Measurements from ENCODE around the gene NPW.
"Not testable (repeated sequence)": the region's sequence is repeated elsewhere in the genome, so short reads cannot be mapped to it uniquely, and the experiment has no call there.

NPW gene

GRCh38 chr16:2001456-2002355 is 17.9 kb upstream of the NPW start:
- no peak for DNase-seq (ENCODE audit: low read depth, low spot score)

DNA sequence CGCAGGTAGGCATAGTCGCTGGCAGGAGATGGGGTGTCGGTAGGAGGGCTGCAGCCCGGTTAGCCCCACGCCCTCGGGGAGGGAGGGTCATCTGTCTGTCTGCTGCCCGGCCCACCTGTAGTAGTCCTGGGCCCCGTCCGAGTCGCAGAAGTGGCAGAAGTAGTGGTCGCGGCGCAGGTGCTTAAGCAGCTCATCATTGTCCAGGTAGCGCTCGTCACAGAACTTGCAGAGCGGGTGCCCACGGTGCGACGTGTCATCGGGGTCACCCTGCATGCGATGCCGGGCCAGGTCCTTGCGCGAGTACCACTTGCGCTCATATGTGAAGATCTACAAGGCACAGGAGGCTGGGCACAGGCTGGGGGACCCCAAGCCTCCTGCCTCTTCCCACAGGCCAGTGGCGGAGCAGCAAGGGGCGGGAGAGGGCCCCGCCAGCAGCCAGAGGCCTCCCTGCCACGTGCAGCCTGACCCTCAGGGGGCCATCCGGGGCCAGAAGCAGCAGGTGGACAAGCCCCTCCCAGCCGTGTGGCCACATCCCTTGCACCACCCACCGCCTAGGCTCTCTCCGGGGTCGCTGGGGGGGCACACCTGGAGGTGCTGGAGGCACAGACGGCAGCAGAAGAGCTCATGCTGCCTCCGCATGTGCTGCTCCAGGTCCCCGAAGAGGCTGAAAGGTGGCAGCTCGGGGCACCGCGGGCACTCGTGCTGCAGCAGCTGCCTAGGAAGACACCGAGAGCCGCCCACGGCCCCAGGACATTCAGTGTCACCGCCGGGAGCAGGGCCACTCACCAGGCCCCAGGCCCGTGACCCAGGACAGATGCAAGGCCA is 17.0 kb upstream of the NPW start:
- DNase-seq (ENCODE audit: low read depth, low spot score) = no peak

DNA sequence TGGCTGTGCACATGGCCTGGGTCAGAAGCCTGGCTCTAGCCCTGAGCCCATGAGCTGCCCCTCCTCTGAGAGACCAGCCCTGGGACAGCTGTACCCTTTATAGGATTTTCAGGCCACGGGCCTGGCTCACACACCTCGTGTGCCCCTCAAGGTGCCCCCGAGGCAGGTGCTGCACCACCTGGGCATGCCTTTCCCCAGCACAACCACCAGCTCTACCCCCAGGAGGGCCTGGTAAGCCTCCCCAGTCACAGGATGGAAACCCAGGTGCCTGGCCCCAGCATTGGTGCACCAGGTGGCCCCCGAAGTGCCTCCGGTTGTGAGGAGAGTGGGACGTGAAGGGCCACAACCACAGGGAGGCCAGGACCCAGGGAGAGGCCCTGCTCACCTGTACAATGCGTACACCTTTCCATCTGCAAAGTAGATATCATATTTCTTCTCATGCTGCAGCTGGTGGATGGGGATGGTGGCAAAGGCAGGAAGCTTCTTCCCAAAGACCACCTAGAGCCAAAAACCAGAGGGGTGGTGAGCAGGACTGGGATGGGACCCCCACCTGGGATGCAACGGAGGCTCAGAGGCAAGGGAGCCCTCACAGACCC is 16.3 kb upstream of the NPW start:
- no peak for DNase-seq (ENCODE audit: low read depth, low spot score)

DNA sequence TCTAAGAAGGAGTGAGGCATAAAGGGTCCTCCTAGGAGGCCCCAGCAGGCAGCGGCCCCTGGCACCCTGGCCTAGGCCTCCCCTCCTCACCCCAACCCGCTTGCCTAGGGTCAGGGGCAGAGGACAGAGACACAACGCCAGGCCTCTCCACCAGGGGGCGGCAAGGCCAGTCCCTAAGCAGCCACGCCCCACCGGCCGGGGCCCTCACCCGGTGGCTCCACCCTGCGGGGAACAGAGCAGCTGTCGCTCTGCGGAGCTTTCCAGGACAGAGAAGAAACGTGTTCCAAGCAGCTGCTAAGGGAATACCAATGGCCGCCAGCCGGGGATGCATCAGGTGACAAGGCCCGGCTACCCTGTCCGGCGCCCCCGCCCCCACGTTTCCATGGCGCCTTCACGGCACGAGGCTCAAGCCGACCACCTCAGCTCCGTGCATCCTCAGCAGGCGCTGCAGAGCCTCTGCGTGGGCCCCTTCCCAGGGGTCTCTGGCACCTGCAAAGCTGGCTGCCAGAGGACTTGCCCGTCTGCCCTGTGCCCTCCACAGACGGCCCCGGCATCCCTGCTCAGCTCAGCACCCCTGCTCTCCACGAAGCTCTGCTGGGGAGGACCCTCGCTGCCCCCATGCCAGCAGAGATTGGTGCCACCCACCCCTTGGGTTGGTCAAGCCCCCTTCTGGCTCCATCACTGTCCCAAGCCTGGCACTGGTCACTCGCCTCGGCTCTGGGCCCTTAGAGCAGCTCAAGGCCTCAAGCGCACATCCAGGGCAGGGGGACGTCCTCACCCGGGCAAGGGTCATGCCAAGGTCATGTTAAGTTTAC is 15.6 kb upstream of the NPW start:
- peak; percentile 90 for DNase-seq (ENCODE audit: low read depth, low spot score)

GRCh38 chr16:2004795-2005517 is 14.6 kb upstream of the NPW start:
- no peak for DNase-seq (ENCODE audit: low read depth, low spot score)

DNA sequence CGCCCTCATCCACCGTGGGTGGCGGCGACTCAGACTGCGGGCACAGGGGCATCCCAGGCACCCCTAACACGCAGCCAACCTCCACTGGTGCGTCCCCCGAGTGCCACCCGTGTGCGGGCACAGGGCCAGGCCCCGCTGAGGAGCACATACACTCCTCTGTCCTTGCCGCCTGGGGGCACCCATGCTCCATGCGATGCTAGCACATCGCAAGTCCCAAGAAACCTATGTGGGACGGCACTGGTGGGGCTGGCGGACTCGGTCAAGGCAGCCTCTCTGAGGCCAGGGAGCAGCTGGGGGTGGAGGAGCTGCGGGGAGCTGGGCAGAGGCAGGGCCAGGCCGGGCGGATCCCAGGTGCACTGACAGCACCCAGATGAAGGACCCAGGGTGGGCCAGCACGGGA is 13.9 kb upstream of the NPW start:
- DNase-seq (ENCODE audit: low read depth, low spot score) = no peak

- DNase-seq (ENCODE audit: low read depth, low spot score) = no peak
Observed at GRCh38 chr16:2006317-2006716, 13.3 kb upstream of the NPW start.

GRCh38 chr16:2007081-2007836 is 12.3 kb upstream of the NPW start:
- DNase-seq (ENCODE audit: low read depth, low spot score) = no peak

DNA sequence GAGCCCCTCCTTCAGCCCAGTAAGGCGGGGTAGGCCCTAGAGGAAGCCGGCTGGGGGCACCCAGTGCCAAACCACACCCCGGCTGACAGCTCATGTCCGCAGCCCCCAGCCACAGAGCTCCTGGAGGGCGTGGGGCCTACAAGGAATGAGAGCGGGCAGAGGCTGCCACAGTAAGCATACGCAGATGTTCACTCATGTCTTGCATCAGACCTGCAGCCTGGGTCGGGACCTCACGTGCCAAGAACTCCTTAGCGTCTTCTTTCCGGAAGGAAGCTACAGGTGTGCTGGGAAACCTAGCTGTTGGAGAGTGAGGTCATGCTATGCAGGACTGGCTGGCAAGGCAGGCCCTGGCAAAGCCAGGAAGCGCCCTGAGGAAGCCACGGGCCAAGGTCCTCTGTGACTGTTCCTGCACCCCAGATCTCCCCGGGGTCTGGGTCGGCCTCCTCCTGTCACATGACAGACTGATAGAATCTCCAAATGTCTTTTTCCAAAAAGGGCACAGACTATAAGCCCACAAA is 11.5 kb upstream of the NPW start:
- no peak for DNase-seq (ENCODE audit: low read depth, low spot score)

GRCh38 chr16:2008631-2009163 is 10.9 kb upstream of the NPW start:
- no peak for DNase-seq (ENCODE audit: low read depth, low spot score)

DNA sequence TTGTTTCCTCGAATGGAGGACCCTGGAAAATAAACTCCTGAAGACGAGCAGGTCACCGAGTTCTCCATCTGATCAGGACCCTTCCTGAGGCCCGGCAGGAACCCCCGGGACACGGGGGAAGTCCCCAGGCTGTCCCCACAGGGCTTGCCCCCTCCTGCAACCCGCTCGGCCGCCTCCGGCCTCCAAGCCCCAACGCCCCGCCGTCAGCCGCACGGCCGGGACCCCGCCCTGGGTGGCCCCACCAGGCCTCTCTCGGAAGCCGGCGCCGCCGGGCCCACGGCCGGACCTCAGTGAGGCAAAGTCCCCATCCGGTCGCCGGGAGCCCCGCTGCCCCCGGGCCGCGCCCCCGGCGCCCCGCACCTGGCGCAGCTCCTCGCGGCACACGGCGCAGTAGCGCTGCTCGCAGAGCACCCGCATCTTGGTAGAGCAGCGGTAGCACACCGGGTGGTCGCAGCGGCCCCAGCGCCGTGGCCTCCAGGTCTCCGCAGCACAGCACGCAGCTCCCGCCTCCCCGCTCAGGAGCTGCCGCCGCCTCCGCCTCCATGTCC is 10.3 kb upstream of the NPW start:
- DNase-seq (ENCODE audit: low read depth, low spot score) = no peak

DNA sequence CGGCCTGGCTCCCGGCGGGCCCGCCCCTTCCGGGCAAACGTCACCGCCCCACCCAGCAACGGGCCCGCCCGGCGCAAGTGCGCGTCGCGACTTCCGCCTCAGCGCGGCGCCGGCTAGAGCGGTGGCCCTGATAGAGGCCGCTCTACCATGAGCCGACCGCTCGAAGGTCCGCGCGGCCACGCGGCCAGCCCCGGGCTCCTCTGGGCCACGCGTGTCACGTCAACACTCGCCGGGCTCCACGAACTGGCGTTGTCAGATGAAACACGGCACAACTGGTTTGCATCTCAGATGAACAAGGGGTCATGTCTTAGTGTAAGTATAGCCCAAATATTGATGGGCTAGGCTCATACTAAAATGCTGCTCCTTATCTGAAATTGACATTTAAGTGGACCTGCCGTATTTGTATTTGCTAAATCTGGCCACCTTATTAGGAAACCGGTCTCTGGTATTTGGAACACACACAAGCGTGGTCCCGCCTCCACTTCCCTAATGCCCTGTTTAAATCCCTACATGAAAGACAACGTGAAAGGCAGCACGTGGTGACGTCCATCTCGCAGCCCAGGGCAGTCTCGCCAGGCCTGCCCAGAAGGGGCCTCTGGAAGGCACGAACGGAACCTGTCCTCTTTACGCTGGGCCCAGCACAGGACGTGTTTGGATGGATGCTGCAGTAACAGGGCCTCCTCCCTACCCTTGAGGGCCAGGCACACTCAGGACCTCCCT is 9.6 kb upstream of the NPW start, which contains the start of gene ZNF598:
ZNF598 (minus strand) TSS at position 31 of the 720 bp plus-strand sequence.
- no peak for DNase-seq (ENCODE audit: low read depth, low spot score)

DNA sequence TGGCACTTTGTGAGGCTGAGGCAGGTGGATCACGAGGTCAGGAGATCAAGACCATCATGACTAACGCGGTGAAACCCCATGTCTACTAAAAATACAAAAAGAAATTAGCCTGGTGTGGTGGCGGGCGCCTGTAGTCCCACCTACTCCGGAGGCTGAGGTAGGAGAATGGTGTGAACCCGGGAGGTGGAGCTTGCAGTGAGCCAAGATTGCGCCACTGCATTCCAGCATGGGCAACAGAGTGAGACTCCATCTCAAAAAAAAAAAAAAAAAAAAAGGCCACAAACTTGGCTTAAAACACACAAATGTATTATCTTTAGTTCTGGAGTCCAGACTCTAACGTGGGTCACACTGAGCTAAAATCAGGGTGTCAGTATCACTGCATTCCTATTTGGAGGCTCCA is 7.9 kb upstream of the NPW start:
- DNase-seq (ENCODE audit: low read depth, low spot score) = not testable (repeated sequence)

DNA sequence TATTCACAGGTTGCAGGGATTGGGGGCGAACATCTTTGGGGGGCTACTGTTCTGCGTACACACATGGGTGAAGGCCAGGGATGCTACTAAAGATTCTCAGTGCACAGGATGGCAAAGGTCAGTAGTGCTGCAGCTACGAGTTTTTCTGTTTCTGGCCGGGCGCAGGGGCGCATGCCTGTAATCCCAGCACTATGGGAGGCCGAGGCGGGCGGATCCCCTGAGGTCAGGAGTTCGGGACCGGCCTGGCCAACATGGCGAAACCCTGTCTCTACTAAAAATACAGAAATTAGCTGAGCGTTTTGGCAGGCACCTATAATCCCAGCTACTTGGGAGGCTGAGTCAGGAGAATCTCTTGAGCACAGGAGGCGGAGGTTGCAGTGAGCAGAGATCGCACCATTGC is 6.1 kb upstream of the NPW start:
- DNase-seq (ENCODE audit: low read depth, low spot score) = no peak

DNA sequence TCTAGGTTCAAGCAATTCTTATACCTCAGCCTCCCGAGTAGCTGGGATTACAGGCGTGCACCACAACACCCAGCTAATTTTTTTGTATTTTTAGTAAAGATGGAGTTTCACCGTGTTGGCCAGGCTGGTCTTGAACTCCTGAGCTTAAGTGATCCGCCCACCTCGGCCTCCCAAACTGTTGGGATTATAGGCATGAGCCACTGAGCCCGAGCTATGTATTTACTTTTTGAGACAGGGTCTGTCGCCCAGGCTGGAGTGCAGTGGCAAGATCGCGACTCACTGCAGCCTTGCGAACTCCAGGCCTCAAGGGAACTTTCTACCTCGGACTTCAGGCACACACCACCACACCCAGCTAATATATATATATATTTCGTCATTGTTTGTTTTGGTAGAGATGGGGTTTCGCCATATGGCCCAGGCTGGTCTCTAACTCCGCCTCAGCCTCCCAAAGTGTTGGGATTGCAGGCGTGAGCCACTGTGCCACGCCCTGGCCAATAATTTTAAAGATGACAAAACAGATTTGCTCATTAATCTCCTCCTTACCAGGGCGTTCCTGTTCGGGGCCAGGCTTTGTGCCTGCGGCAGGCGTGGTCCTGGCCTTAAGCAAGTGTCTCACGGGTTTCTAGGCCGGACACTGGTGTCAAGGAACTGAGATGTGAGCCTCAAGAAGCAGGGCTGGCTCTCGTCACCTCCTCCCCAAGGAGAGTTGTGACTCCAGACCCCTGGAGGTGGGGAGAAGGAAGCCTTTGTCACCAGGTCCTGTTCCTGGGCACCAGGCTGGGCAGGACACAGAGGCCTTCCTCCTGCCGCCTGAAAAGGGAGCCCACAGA is 4.3 kb upstream of the NPW start:
- no peak for DNase-seq (ENCODE audit: low read depth, low spot score)

DNA sequence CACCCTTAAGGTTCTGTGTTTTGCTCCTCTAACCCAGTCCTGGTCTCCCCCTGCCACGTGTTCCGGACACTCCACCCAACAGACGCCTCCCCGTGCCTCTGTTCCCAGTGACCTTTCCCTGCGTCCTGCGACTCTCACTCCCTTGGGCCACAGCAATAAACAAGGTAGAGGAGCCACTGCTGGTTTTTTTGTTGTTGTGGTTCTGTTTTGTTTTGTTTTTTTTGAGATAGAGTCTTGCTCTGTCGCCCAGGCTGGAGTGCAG is 3.7 kb upstream of the NPW start:
- DNase-seq (ENCODE audit: low read depth, low spot score) = no peak

DNA sequence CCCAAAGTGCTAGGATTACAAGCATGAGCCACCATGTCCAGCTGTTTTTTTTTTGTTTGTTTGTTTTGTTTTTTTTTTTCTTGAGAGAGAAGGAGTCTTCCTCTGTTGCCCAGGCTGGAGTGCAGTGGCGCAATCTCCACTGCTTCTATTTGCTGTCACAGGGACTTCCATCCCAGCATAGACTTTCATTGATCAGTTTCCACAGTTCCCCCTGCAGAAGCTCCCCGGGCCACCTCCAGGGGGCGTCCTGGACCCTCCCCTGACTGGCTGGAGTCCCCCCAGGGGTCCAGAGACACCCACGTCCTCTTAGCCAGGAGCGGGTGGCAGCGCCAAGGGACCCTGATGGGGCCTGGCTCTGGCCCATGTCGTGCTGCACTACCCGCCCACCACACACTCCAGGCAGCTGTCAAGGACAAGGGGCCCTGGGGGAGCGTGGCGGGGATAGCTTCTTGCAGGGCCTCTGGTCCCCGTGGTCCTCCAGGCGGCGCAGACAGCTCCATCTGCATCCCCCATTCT is 3.1 kb upstream of the NPW start:
- DNase-seq (ENCODE audit: low read depth, low spot score) = no peak

Measured in iPS DF 19.7 (cell line).